ENCODE data around the gene UBE3D. TPM values are rescaled to one million over a fixed set of nuclear protein-coding genes. Genes with fewer than 3 reads are reported as not detected.

UBE3D gene
- total RNA-seq, 1 experiment from 2014 or later = 5.5 TPM

DNA sequence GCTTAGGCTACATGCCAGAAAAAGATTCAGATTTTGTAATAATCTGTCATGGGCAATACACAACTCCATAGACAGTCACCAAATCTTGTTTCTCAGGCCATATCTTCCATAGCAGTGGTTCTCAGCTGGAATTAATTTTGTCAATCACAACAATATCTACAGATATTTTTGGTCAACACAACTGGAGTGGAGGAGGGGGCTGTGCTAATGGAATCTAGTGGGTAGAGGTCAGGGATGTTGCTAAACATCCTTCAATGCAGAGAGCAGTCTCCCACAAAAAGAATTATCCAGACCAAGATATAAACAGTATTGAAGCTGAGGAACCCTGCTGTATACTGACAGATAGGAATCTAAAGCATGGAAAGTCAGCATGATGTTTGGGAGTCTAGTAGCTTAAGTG is 174.6 kb downstream of the UBE3D start:
- no peak overlapping the region for H3K27ac Mint-ChIP-seq (ENCODE audit: low read depth, unreplicated experiment)
- H3K27me3 Mint-ChIP-seq (ENCODE audit: insufficient read depth, unreplicated experiment) = peaks cover 4% of the 10 kb centered on the region
- no peaks in the 10 kb centered on the region for H3K4me1 Mint-ChIP-seq (ENCODE audit: insufficient read depth, unreplicated experiment)
- intact Hi-C loops (cut with micrococcal nuclease) = no loop called here
- TF ChIP-seq, protein P1, sequence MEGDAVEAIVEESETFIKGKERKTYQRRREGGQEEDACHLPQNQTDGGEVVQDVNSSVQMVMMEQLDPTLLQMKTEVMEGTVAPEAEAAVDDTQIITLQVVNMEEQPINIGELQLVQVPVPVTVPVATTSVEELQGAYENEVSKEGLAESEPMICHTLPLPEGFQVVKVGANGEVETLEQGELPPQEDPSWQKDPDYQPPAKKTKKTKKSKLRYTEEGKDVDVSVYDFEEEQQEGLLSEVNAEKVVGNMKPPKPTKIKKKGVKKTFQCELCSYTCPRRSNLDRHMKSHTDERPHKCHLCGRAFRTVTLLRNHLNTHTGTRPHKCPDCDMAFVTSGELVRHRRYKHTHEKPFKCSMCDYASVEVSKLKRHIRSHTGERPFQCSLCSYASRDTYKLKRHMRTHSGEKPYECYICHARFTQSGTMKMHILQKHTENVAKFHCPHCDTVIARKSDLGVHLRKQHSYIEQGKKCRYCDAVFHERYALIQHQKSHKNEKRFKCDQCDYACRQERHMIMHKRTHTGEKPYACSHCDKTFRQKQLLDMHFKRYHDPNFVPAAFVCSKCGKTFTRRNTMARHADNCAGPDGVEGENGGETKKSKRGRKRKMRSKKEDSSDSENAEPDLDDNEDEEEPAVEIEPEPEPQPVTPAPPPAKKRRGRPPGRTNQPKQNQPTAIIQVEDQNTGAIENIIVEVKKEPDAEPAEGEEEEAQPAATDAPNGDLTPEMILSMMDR (IDR thresholded peaks at IDR 0.05; ENCODE audit: unreplicated experiment) = no peak
- no peak overlapping the region for H3K4me3 Mint-ChIP-seq (ENCODE audit: unreplicated experiment)
- ChIA-PET CTCF (interaction anchor here (0.9 to 1.2 kb wide), 2 partner anchors 69 to 174 kb away, joined by 3 to 4 read pairs; partner anchors contain the start of gene UBE3D), POLR2A (no interaction called here)
- no peaks in the 10 kb centered on the region for H3K9me3 Mint-ChIP-seq (ENCODE audit: unreplicated experiment)
- peaks cover 5% of the 10 kb centered on the region for H3K36me3 Mint-ChIP-seq (ENCODE audit: insufficient read depth, unreplicated experiment)
- DNase-seq (ENCODE audit: unreplicated experiment) = no peak
- BruUV-seq (replicated peaks) = no TSS peak

- intact Hi-C loops (cut with micrococcal nuclease) = no loop called here
- ChIA-PET POLR2A (interaction anchor here (0.6 kb wide), 1 partner anchor 660 kb away, joined by 3 read pairs; no protein-coding TSS in a partner anchor), CTCF (interaction anchor here (0.9 kb wide), 1 partner anchor 69 kb away, joined by 3 read pairs; no protein-coding TSS in a partner anchor)
- Mint-ChIP-seq H3K27me3 (ENCODE audit: insufficient read depth, unreplicated experiment) (peaks cover 13% of the 10 kb centered on the region), H3K36me3 (ENCODE audit: insufficient read depth, unreplicated experiment) (peaks cover 5% of the 10 kb centered on the region), H3K27ac (ENCODE audit: low read depth, unreplicated experiment) (no peak overlapping the region), H3K4me3 (ENCODE audit: unreplicated experiment) (no peak overlapping the region), H3K4me1 (ENCODE audit: insufficient read depth, unreplicated experiment) (no peaks in the 10 kb centered on the region), H3K9me3 (ENCODE audit: unreplicated experiment) (no peaks in the 10 kb centered on the region)
- no TSS peak for BruUV-seq (replicated peaks)
- TF ChIP-seq, protein P1 (IDR thresholded peaks at IDR 0.05; ENCODE audit: unreplicated experiment) = no peak
- DNase-seq (ENCODE audit: unreplicated experiment) = no peak
These were observed 175.4 kb downstream of the UBE3D start for GRCh38 chr6:82890240-82890639.

GRCh38 chr6:82889143-82889542 is 176.5 kb downstream of the UBE3D start:
- Mint-ChIP-seq H3K4me1 (ENCODE audit: insufficient read depth, unreplicated experiment) (no peaks in the 10 kb centered on the region), H3K27me3 (ENCODE audit: insufficient read depth, unreplicated experiment) (peaks cover 24% of the 10 kb centered on the region), H3K4me3 (ENCODE audit: unreplicated experiment) (no peak overlapping the region), H3K27ac (ENCODE audit: low read depth, unreplicated experiment) (no peak overlapping the region), H3K9me3 (ENCODE audit: unreplicated experiment) (no peaks in the 10 kb centered on the region), H3K36me3 (ENCODE audit: insufficient read depth, unreplicated experiment) (no peaks in the 10 kb centered on the region)
- intact Hi-C loops (cut with micrococcal nuclease) = no loop called here
- TF ChIP-seq, protein P1 (IDR thresholded peaks at IDR 0.05; ENCODE audit: unreplicated experiment) = no peak
- CTCF ChIA-PET = no interaction called here
- no TSS peak for BruUV-seq (replicated peaks)
- POLR2A ChIA-PET = no interaction called here
- DNase-seq (ENCODE audit: unreplicated experiment) = no peak

GRCh38 chr6:82882363-82883023 is 183.1 kb downstream of the UBE3D start:
- POLR2A ChIA-PET = interaction anchor here (0.7 kb wide), 1 partner anchor 886 kb away, joined by 3 read pairs; no protein-coding TSS in a partner anchor
- H3K27me3 Mint-ChIP-seq (ENCODE audit: insufficient read depth, unreplicated experiment) = peaks cover 70% of the 10 kb centered on the region
- H3K27ac Mint-ChIP-seq (ENCODE audit: low read depth, unreplicated experiment) = no peak overlapping the region
- no peak overlapping the region for H3K4me3 Mint-ChIP-seq (ENCODE audit: unreplicated experiment)
- TF ChIP-seq, protein P1 (IDR thresholded peaks at IDR 0.05; ENCODE audit: unreplicated experiment) = no peak
- peaks cover under 1% of the 10 kb centered on the region for H3K4me1 Mint-ChIP-seq (ENCODE audit: insufficient read depth, unreplicated experiment)
- no peaks in the 10 kb centered on the region for H3K36me3 Mint-ChIP-seq (ENCODE audit: insufficient read depth, unreplicated experiment)
- intact Hi-C loops (cut with micrococcal nuclease) = no loop called here
- no TSS peak for BruUV-seq (replicated peaks)
- no peaks in the 10 kb centered on the region for H3K9me3 Mint-ChIP-seq (ENCODE audit: unreplicated experiment)
- no peak for DNase-seq (ENCODE audit: unreplicated experiment)
- CTCF ChIA-PET = interaction anchor here (0.6 to 0.7 kb wide), 3 partner anchors 179 to 806 kb away, joined by 3 read pairs; no protein-coding TSS in a partner anchor
